ENCODE data around the gene SMAD7. TPM values are rescaled to one million over a fixed set of nuclear protein-coding genes. Genes with fewer than 3 reads are reported as not detected.

Gene SMAD7
- total RNA-seq, 1 donor from 2014 or later = 2.4 TPM

GRCh38 chr18:48918660-48919456 lies 31.9 kb downstream of the SMAD7 start:
- no peak for DNase-seq (ENCODE audit: low read depth in 2 of 2)

GRCh38 chr18:48917579-48918517 lies 32.9 kb downstream of the SMAD7 start:
- no peak for DNase-seq (ENCODE audit: low read depth in 2 of 2)

GRCh38 chr18:48915626-48916425 lies 34.9 kb downstream of the SMAD7 start:
- no peak for DNase-seq (ENCODE audit: low read depth in 2 of 2)

- DNase-seq (ENCODE audit: low read depth in 2 of 2) = no peak
Measured at GRCh38 chr18:48914581-48915251, 36.0 kb downstream of the SMAD7 start.

GRCh38 chr18:48913775-48914174 lies 37.0 kb downstream of the SMAD7 start:
- no peak for DNase-seq (ENCODE audit: low read depth in 2 of 2)

GRCh38 chr18:48913201-48913600 lies 37.6 kb downstream of the SMAD7 start:
- DNase-seq (ENCODE audit: low read depth in 2 of 2) = no peak

- no peak for DNase-seq (ENCODE audit: low read depth in 2 of 2)
Measured at GRCh38 chr18:48910972-48911545, 39.7 kb downstream of the SMAD7 start.

- DNase-seq (ENCODE audit: low read depth in 2 of 2) = no peak
Measured at GRCh38 chr18:48909721-48910120, 41.0 kb downstream of the SMAD7 start.

- DNase-seq (ENCODE audit: low read depth in 2 of 2) = no peak
Measured at GRCh38 chr18:48908916-48909315, 41.8 kb downstream of the SMAD7 start.

GRCh38 chr18:48905513-48905912 lies 45.3 kb downstream of the SMAD7 start:
- no peak for DNase-seq (ENCODE audit: low read depth in 2 of 2)

GRCh38 chr18:48904847-48905394 lies 45.8 kb downstream of the SMAD7 start:
- no peak for DNase-seq (ENCODE audit: low read depth in 2 of 2)

GRCh38 chr18:48904091-48904490 lies 46.7 kb downstream of the SMAD7 start:
- no peak for DNase-seq (ENCODE audit: low read depth in 2 of 2)

- peak; percentile 24 to 29 for DNase-seq (ENCODE audit: low read depth in 2 of 2)
Measured at GRCh38 chr18:48902856-48903601, 47.7 kb downstream of the SMAD7 start.

GRCh38 chr18:48902023-48902855 lies 48.5 kb downstream of the SMAD7 start:
- peak; percentile 67 to 95 for DNase-seq (ENCODE audit: low read depth in 2 of 2)

GRCh38 chr18:48901145-48902022 lies 49.4 kb downstream of the SMAD7 start:
- no peak for DNase-seq (ENCODE audit: low read depth in 2 of 2)

- no peak for DNase-seq (ENCODE audit: low read depth in 2 of 2)
Measured at GRCh38 chr18:48900469-48900868, 50.3 kb downstream of the SMAD7 start.

GRCh38 chr18:48899558-48900174 lies 51.1 kb downstream of the SMAD7 start:
- no peak for DNase-seq (ENCODE audit: low read depth in 2 of 2)

Data from dermis microvascular lymphatic vessel endothelial cell (primary cell).